ENCODE data around the gene PTPRD.

PTPRD gene

GRCh38 chr9:8838136-8838535, 1774.7 kb downstream of the PTPRD start:
- no peak overlapping the region for H3K9ac ChIP-seq (ENCODE audit: low read depth, low read length)
- no peaks in the 10 kb centered on the region for H3K9me3 ChIP-seq (ENCODE audit: control insufficient read depth, insufficient read depth, low read length)
- H3K4me3 ChIP-seq (ENCODE audit: low read depth, low read length): no peak overlapping the region
- peaks cover 7% of the 10 kb centered on the region for H3K4me1 ChIP-seq (ENCODE audit: control insufficient read depth, insufficient read depth, low read length)
- no peaks in the 10 kb centered on the region for H3K36me3 ChIP-seq (ENCODE audit: control insufficient read depth, insufficient read depth, low read length)
- no peaks in the 10 kb centered on the region for H3K27me3 ChIP-seq (ENCODE audit: control insufficient read depth, insufficient read depth, low read length)

DNA sequence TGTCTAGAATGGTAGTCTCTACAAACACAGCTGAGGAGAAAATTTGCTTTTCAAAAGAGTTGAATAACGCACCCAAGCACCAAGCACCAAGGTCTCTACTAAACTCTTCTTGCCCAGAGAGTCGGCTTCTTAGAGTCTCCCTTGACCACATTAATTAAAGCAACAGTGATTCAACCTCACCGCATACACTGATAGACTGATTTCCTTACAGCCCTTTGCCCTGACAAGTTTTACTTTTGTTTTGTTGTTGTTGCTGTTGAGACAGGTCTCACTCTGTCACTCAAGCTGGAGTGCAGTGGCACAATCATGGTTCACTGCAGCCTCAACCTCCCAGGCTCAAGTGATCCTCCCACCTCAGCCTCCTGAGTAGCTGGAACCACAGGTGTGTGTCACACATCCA, 1777.5 kb downstream of the PTPRD start:
- H3K27me3 ChIP-seq (ENCODE audit: control insufficient read depth, insufficient read depth, low read length): no peaks in the 10 kb centered on the region
- no peak overlapping the region for H3K4me3 ChIP-seq (ENCODE audit: low read depth, low read length)
- H3K9ac ChIP-seq (ENCODE audit: low read depth, low read length): no peak overlapping the region
- H3K9me3 ChIP-seq (ENCODE audit: control insufficient read depth, insufficient read depth, low read length): no peaks in the 10 kb centered on the region
- H3K36me3 ChIP-seq (ENCODE audit: control insufficient read depth, insufficient read depth, low read length): no peaks in the 10 kb centered on the region
- H3K4me1 ChIP-seq (ENCODE audit: control insufficient read depth, insufficient read depth, low read length): peaks cover 10% of the 10 kb centered on the region

GRCh38 chr9:8832955-8833354, 1779.8 kb downstream of the PTPRD start:
- Histone ChIP-seq H3K4me3 (ENCODE audit: low read depth, low read length) (no peak overlapping the region), H3K4me1 (ENCODE audit: control insufficient read depth, insufficient read depth, low read length) (peaks cover 10% of the 10 kb centered on the region), H3K9ac (ENCODE audit: low read depth, low read length) (no peak overlapping the region), H3K36me3 (ENCODE audit: control insufficient read depth, insufficient read depth, low read length) (no peaks in the 10 kb centered on the region), H3K27me3 (ENCODE audit: control insufficient read depth, insufficient read depth, low read length) (no peaks in the 10 kb centered on the region), H3K9me3 (ENCODE audit: control insufficient read depth, insufficient read depth, low read length) (no peaks in the 10 kb centered on the region)

DNA sequence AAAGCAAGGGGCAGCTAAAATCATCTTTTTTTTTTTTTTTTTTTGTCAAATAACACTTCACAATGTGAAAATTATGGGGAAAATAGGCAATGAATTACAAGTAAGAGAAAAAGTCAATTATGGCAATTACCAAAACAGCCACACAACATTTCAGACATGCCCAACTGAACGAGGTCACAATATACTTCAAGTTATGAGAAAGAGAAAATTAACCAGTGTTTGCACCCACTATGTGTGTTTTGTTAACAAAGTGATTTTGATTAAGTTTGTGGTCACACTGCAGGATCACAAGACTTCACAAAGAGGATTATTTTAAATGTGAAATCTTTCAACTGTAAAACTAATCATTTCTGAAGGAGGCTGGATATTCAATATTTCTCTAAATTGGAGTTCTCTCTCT, 1780.4 kb downstream of the PTPRD start:
- Histone ChIP-seq H3K36me3 (ENCODE audit: control insufficient read depth, insufficient read depth, low read length) (no peaks in the 10 kb centered on the region), H3K4me1 (ENCODE audit: control insufficient read depth, insufficient read depth, low read length) (peaks cover 10% of the 10 kb centered on the region), H3K27me3 (ENCODE audit: control insufficient read depth, insufficient read depth, low read length) (no peaks in the 10 kb centered on the region), H3K9ac (ENCODE audit: low read depth, low read length) (no peak overlapping the region), H3K9me3 (ENCODE audit: control insufficient read depth, insufficient read depth, low read length) (no peaks in the 10 kb centered on the region), H3K4me3 (ENCODE audit: low read depth, low read length) (no peak overlapping the region)

GRCh38 chr9:8831568-8831967, 1781.2 kb downstream of the PTPRD start:
- no peaks in the 10 kb centered on the region for H3K36me3 ChIP-seq (ENCODE audit: control insufficient read depth, insufficient read depth, low read length)
- no peak overlapping the region for H3K4me3 ChIP-seq (ENCODE audit: low read depth, low read length)

GRCh38 chr9:8826281-8826680, 1786.5 kb downstream of the PTPRD start:
- Histone ChIP-seq H3K36me3 (ENCODE audit: control insufficient read depth, insufficient read depth, low read length) (no peaks in the 10 kb centered on the region), H3K4me1 (ENCODE audit: control insufficient read depth, insufficient read depth, low read length) (peaks cover 17% of the 10 kb centered on the region), H3K27me3 (ENCODE audit: control insufficient read depth, insufficient read depth, low read length) (no peaks in the 10 kb centered on the region), H3K4me3 (ENCODE audit: low read depth, low read length) (no peak overlapping the region), H3K9ac (ENCODE audit: low read depth, low read length) (no peak overlapping the region), H3K9me3 (ENCODE audit: control insufficient read depth, insufficient read depth, low read length) (no peaks in the 10 kb centered on the region)

More at GRCh38 chr9:8831568-8831967, 1781.2 kb downstream of the PTPRD start:
- Histone ChIP-seq H3K9ac (ENCODE audit: low read depth, low read length) (no peak overlapping the region), H3K4me1 (ENCODE audit: control insufficient read depth, insufficient read depth, low read length) (peaks cover 10% of the 10 kb centered on the region), H3K27me3 (ENCODE audit: control insufficient read depth, insufficient read depth, low read length) (no peaks in the 10 kb centered on the region), H3K9me3 (ENCODE audit: control insufficient read depth, insufficient read depth, low read length) (no peaks in the 10 kb centered on the region)

GRCh38 chr9:8825585-8826147, 1787.1 kb downstream of the PTPRD start:
- Histone ChIP-seq H3K9ac (ENCODE audit: low read depth, low read length) (no peak overlapping the region), H3K36me3 (ENCODE audit: control insufficient read depth, insufficient read depth, low read length) (no peaks in the 10 kb centered on the region), H3K4me1 (ENCODE audit: control insufficient read depth, insufficient read depth, low read length) (peaks cover 17% of the 10 kb centered on the region), H3K4me3 (ENCODE audit: low read depth, low read length) (no peak overlapping the region), H3K27me3 (ENCODE audit: control insufficient read depth, insufficient read depth, low read length) (no peaks in the 10 kb centered on the region), H3K9me3 (ENCODE audit: control insufficient read depth, insufficient read depth, low read length) (no peaks in the 10 kb centered on the region)

- Histone ChIP-seq H3K36me3 (ENCODE audit: control insufficient read depth, insufficient read depth, low read length) (no peaks in the 10 kb centered on the region), H3K4me3 (ENCODE audit: low read depth, low read length) (no peak overlapping the region), H3K9me3 (ENCODE audit: control insufficient read depth, insufficient read depth, low read length) (no peaks in the 10 kb centered on the region), H3K4me1 (ENCODE audit: control insufficient read depth, insufficient read depth, low read length) (peaks cover 14% of the 10 kb centered on the region), H3K9ac (ENCODE audit: low read depth, low read length) (no peak overlapping the region), H3K27me3 (ENCODE audit: control insufficient read depth, insufficient read depth, low read length) (no peaks in the 10 kb centered on the region)
Measured at GRCh38 chr9:8823131-8823895, 1789.5 kb downstream of the PTPRD start.

GRCh38 chr9:8822667-8823025, 1790.2 kb downstream of the PTPRD start:
- Histone ChIP-seq H3K4me1 (ENCODE audit: control insufficient read depth, insufficient read depth, low read length) (peaks cover 14% of the 10 kb centered on the region), H3K9ac (ENCODE audit: low read depth, low read length) (no peak overlapping the region), H3K4me3 (ENCODE audit: low read depth, low read length) (no peak overlapping the region), H3K9me3 (ENCODE audit: control insufficient read depth, insufficient read depth, low read length) (no peaks in the 10 kb centered on the region), H3K27me3 (ENCODE audit: control insufficient read depth, insufficient read depth, low read length) (no peaks in the 10 kb centered on the region), H3K36me3 (ENCODE audit: control insufficient read depth, insufficient read depth, low read length) (no peaks in the 10 kb centered on the region)

DNA sequence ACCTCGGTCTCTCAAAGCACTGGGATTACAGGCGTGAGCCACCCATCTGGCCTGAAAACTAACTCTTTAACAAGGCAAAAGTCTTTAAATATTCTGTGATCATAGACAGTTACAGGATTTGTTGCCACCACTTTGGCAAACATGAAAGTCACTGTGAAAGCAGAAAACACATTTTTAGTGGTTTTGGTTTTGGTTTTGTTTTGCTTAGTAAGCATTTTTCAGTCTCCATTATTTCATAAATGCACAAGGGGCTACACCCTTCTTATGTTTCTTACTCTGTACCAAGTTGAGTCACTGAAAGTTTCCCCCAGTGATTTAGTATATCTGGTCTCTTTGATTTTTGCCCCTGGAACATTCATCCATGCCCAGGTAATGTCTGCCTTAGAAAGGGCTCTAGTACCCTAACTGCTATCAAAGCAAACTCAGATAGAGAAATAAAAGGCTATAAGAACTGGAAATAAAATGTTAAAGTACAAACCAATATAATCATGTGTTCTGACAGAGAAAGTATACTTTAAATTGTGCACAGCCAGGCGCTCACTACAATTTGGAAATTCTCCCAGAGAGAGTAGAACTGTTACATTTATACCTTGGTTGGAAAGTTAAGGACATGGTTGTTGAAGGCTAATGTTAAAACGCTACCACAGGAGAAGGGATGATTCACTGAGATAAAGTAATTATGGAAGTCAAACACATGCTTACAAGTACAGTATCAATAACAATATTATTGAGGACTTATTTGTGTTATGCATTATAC, 1790.7 kb downstream of the PTPRD start:
- H3K4me1 ChIP-seq (ENCODE audit: control insufficient read depth, insufficient read depth, low read length): peaks cover 14% of the 10 kb centered on the region
- H3K4me3 ChIP-seq (ENCODE audit: low read depth, low read length): no peak overlapping the region
- no peaks in the 10 kb centered on the region for H3K36me3 ChIP-seq (ENCODE audit: control insufficient read depth, insufficient read depth, low read length)
- no peak overlapping the region for H3K9ac ChIP-seq (ENCODE audit: low read depth, low read length)
- H3K27me3 ChIP-seq (ENCODE audit: control insufficient read depth, insufficient read depth, low read length): no peaks in the 10 kb centered on the region
- no peaks in the 10 kb centered on the region for H3K9me3 ChIP-seq (ENCODE audit: control insufficient read depth, insufficient read depth, low read length)

- no peaks in the 10 kb centered on the region for H3K27me3 ChIP-seq (ENCODE audit: control insufficient read depth, insufficient read depth, low read length)
- peaks cover 13% of the 10 kb centered on the region for H3K4me1 ChIP-seq (ENCODE audit: control insufficient read depth, insufficient read depth, low read length)
- H3K4me3 ChIP-seq (ENCODE audit: low read depth, low read length): no peak overlapping the region
- no peaks in the 10 kb centered on the region for H3K9me3 ChIP-seq (ENCODE audit: control insufficient read depth, insufficient read depth, low read length)
- no peak overlapping the region for H3K9ac ChIP-seq (ENCODE audit: low read depth, low read length)
- no peaks in the 10 kb centered on the region for H3K36me3 ChIP-seq (ENCODE audit: control insufficient read depth, insufficient read depth, low read length)
Measured at GRCh38 chr9:8817335-8817734, 1795.5 kb downstream of the PTPRD start.

DNA sequence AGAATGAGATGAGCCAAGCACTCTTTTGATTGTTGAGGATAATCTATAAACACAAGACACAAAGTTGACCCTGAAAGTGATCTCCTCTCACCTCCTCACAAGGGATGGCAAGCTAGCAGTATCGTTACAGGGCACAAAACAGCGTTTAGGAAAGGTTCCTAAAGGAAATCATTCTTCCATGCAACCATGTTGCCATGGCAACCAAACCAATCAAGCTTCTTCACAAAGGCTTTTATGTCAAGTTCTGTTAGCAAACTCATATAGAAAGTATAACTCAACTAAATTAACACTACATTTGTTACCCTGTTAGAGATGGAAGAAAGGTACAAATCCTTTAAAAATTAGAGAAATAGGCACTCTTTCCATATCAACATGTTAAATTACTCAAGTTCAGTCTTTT, 1796.4 kb downstream of the PTPRD start:
- Histone ChIP-seq H3K27me3 (ENCODE audit: control insufficient read depth, insufficient read depth, low read length) (no peaks in the 10 kb centered on the region), H3K36me3 (ENCODE audit: control insufficient read depth, insufficient read depth, low read length) (no peaks in the 10 kb centered on the region), H3K4me1 (ENCODE audit: control insufficient read depth, insufficient read depth, low read length) (peaks cover 13% of the 10 kb centered on the region), H3K9ac (ENCODE audit: low read depth, low read length) (no peak overlapping the region), H3K4me3 (ENCODE audit: low read depth, low read length) (no peak overlapping the region), H3K9me3 (ENCODE audit: control insufficient read depth, insufficient read depth, low read length) (no peaks in the 10 kb centered on the region)
